Keratinocyte (primary cell): ENCODE measurements around the gene GPC4.

Source experiments
- CTCF ChIP-seq, 3 experiments: IDR thresholded peaks in 1 of 3; conservative IDR thresholded peaks in 1 of 3; optimal IDR thresholded peaks in 1 of 3; 2 replicates in 2 of 3; 3 replicates in 1 of 3; pipeline versions ENCODE3 to v1.5.1; 2011; ENCODE audit warnings: low read length in 3 of 3, mild to moderate bottlenecking in 3 of 3, moderate library complexity in 2 of 3, control low read depth in 1 of 3, inconsistent platforms in 1 of 3; ENCODE audit not compliant: insufficient read depth in 2 of 3; ENCODE audit errors: extremely low read depth in 1 of 3
- EZH2 ChIP-seq: IDR thresholded peaks from one replicate; pipeline ENCODE4 v1.6.1; 2012; ENCODE audit warnings: inconsistent platforms, mild to moderate bottlenecking, low read length, moderate library complexity

- TF ChIP-seq EZH2 (no peak), CTCF (optimal IDR thresholded peaks at IDR 0.05 in 1 of 3, IDR thresholded peaks at IDR 0.05 in 1 of 3, conservative IDR thresholded peaks at IDR 0.05 in 1 of 3; ENCODE audit: extremely low read depth in 1 of 3, insufficient read depth in 2 of 3, low read length in 3 of 3) (no peak)
Measured at GRCh38 chrX:133350751-133351150, 64.5 kb downstream of the GPC4 start.
